ENCODE measurements around the gene SETD2.

DNA sequence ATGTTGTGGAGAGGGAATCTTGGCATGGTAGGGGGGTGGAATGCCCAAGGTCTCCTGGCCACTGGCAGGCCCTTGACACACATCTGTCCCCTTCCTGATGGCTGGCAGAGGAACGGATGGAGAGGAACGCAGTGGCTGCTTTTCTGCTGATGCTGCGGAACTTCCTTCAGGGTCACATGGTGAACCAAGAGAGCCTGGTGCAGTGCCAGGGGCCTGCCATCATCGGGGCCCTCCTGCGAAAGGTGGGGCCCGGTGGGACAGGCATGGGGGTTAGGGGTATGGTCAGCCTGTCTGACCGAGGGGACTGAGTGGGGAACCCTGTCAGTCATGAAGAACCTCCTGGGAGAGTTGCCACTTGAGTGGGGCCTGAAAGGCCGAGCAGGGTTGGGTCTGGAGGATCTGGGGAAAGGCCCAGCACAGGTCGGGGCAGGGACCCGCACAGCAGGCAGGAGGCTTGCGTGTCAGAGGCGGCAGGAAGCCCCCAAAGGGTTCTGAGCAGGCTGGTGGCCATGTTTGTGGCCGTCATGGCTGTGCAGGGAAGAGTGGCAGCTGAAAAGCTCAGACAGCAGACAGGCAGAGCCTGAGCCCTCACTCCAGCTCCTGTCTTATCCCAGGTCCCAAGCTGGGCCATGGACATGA lies 166.3 kb downstream of the SETD2 start:
- TF ChIP-seq, protein P1, sequence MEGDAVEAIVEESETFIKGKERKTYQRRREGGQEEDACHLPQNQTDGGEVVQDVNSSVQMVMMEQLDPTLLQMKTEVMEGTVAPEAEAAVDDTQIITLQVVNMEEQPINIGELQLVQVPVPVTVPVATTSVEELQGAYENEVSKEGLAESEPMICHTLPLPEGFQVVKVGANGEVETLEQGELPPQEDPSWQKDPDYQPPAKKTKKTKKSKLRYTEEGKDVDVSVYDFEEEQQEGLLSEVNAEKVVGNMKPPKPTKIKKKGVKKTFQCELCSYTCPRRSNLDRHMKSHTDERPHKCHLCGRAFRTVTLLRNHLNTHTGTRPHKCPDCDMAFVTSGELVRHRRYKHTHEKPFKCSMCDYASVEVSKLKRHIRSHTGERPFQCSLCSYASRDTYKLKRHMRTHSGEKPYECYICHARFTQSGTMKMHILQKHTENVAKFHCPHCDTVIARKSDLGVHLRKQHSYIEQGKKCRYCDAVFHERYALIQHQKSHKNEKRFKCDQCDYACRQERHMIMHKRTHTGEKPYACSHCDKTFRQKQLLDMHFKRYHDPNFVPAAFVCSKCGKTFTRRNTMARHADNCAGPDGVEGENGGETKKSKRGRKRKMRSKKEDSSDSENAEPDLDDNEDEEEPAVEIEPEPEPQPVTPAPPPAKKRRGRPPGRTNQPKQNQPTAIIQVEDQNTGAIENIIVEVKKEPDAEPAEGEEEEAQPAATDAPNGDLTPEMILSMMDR (IDR thresholded peaks at IDR 0.05), result no peak
- TF ChIP-seq POLR2AphosphoS5 (IDR thresholded peaks at IDR 0.05) (no peak), EP300 (IDR thresholded peaks at IDR 0.05) (no peak)
